Neural progenitor cell (in vitro differentiated cells): ENCODE data around the gene CCL16. TPM values are rescaled to one million over a fixed set of nuclear protein-coding genes. Genes with fewer than 3 reads are reported as not detected.
A peak's percentile ranks its signal among the peaks of the same experiment; 100 is the strongest.

Source experiments
- DNase-seq: peaks from one replicate; pipeline ENCODE4 v3.0.0-alpha.2; 2016; ENCODE audit warnings: low spot score
- H2AFZ ChIP-seq: fragments of 200-600 bp; sonication (generic); replicated peaks from 2 replicates; pipeline ENCODE4 v1.6.1; 2016; ENCODE audit warnings: antibody characterized with exemption
- H3F3A ChIP-seq: fragments of 200-600 bp; sonication (generic); 2 replicates; pipeline ENCODE4 v1.6.1; 2016; ENCODE audit warnings: antibody characterized with exemption, low read depth
- H3K27ac ChIP-seq: fragments of 200-600 bp; sonication (generic); 2 replicates; pipeline ENCODE4 v1.5.1; 2016; ENCODE audit warnings: mild to moderate bottlenecking
- H3K27me3 ChIP-seq: fragments of 200-600 bp; sonication (generic); 2 replicates; pipeline ENCODE4 v1.6.1; 2016; ENCODE audit warnings: mild to moderate bottlenecking, moderate library complexity
- H3K36me3 ChIP-seq: fragments of 200-600 bp; sonication (generic); 2 replicates; pipeline ENCODE4 v1.5.1; 2016
- H3K4me1 ChIP-seq: fragments of 200-600 bp; sonication (generic); 2 replicates; pipeline ENCODE4 v1.6.1; 2016; ENCODE audit warnings: mixed run types
- H3K4me2 ChIP-seq: fragments of 200-600 bp; sonication (generic); 2 replicates; pipeline ENCODE4 v1.6.1; 2016
- H3K4me3 ChIP-seq: fragments of 200-600 bp; sonication (generic); 2 replicates; pipeline ENCODE4 v1.5.1; 2016
- H3K79me2 ChIP-seq: fragments of 200-600 bp; sonication (generic); 2 replicates; pipeline ENCODE4 v1.6.1; 2016; ENCODE audit warnings: low read depth
- H3K9ac ChIP-seq: fragments of 200-600 bp; sonication (generic); 2 replicates; pipeline ENCODE4 v1.6.1; 2016
- H3K9me3 ChIP-seq: fragments of 200-600 bp; sonication (generic); 2 replicates; pipeline ENCODE4 v1.5.1; 2016; ENCODE audit warnings: low read depth
- H4K20me1 ChIP-seq: fragments of 200-600 bp; sonication (generic); 2 replicates; pipeline ENCODE4 v1.6.1; 2016; ENCODE audit warnings: low read depth
- H3K27ac Mint-ChIP-seq: 3 replicates; pipeline ENCODE4 v1.8.0; 2021; ENCODE audit warnings: mixed read lengths
- H3K27me3 Mint-ChIP-seq: 2 replicates; pipeline ENCODE4 v1.8.0; 2022; ENCODE audit warnings: low read depth, mild to moderate bottlenecking, inconsistent platforms, moderate library complexity, mixed read lengths; ENCODE audit not compliant: insufficient read depth
- H3K36me3 Mint-ChIP-seq: 3 replicates; pipeline ENCODE4 v1.8.0; 2021; ENCODE audit warnings: mixed read lengths
- H3K4me1 Mint-ChIP-seq: 3 replicates; pipeline ENCODE4 v1.8.0; 2021; ENCODE audit warnings: mixed read lengths
- H3K4me3 Mint-ChIP-seq: 3 replicates; pipeline ENCODE4 v1.8.0; 2021; ENCODE audit warnings: mild to moderate bottlenecking, moderate library complexity, mixed read lengths
- H3K9me3 Mint-ChIP-seq: 3 replicates; pipeline ENCODE4 v1.8.0; 2020; ENCODE audit warnings: mixed read lengths
- CTCF ChIP-seq: fragments of 200-600 bp; sonication (generic); IDR thresholded peaks from 2 replicates; pipeline ENCODE4 v1.5.1; 2017; ENCODE audit warnings: antibody characterized with exemption, mild to moderate bottlenecking
- EZH2 ChIP-seq: fragments of 200-600 bp; sonication (generic); IDR thresholded peaks from 2 replicates; pipeline ENCODE4 v1.6.1; 2017; ENCODE audit warnings: antibody characterized with exemption, mild to moderate bottlenecking, moderate library complexity
- EZH2phosphoT487 ChIP-seq: fragments of 200-600 bp; sonication (generic); IDR thresholded peaks from 2 replicates; pipeline ENCODE4 v1.6.1; 2017; ENCODE audit warnings: antibody characterized with exemption
- total RNA-seq: library from RNA; depleted of rRNA; stranded (reverse); fragments of >200 nt; gene quantifications from 2 replicates; pipeline ENCODE4 v1.2.3, GENCODE V29; 2015; ENCODE audit warnings: low replicate concordance

CCL16 gene
- total RNA-seq, 1 donor from 2014 or later: not detected

- H3K4me2 ChIP-seq: no peak overlapping the region
- H2AFZ ChIP-seq: no peak overlapping the region
- H3K4me3 ChIP-seq: no peak overlapping the region
- no peak for DNase-seq
- no peaks in the 10 kb centered on the region for H3K9me3 ChIP-seq
- H3K36me3 Mint-ChIP-seq: no peaks in the 10 kb centered on the region
- TF ChIP-seq EZH2: no peak
- no peaks in the 10 kb centered on the region for H3K36me3 ChIP-seq
- H3K9me3 Mint-ChIP-seq: no peaks in the 10 kb centered on the region
- H3K27me3 ChIP-seq: no peaks in the 10 kb centered on the region
- no peak overlapping the region for H3K9ac ChIP-seq
- H3K4me1 ChIP-seq: no peaks in the 10 kb centered on the region
- H4K20me1 ChIP-seq: no peaks in the 10 kb centered on the region
- H3K27me3 Mint-ChIP-seq: no peaks in the 10 kb centered on the region
- no peak overlapping the region for H3K4me3 Mint-ChIP-seq
- H3K79me2 ChIP-seq: no peaks in the 10 kb centered on the region
- H3K27ac ChIP-seq: no peak overlapping the region
- no peak overlapping the region for H3K27ac Mint-ChIP-seq
- no peaks in the 10 kb centered on the region for H3F3A ChIP-seq
- H3K4me1 Mint-ChIP-seq: peaks cover 2% of the 10 kb centered on the region
Observed at GRCh38 chr17:35972066-35972465, 9.2 kb downstream of the CCL16 start.

- TF ChIP-seq CTCF (peak; percentile 80), EZH2phosphoT487 (no peak)
- peak; percentile 89 for DNase-seq
- no peak overlapping the region for H3K27ac Mint-ChIP-seq
- Histone ChIP-seq H3K9me3 (no peaks in the 10 kb centered on the region), H3K4me1 (no peaks in the 10 kb centered on the region), H3K27me3 (no peaks in the 10 kb centered on the region), H3K9ac (no peak overlapping the region), H3F3A (no peaks in the 10 kb centered on the region), H3K27ac (no peak overlapping the region), H3K36me3 (no peaks in the 10 kb centered on the region), H2AFZ (peak overlapping the region; percentile 81), H3K79me2 (no peaks in the 10 kb centered on the region), H4K20me1 (no peaks in the 10 kb centered on the region), H3K4me3 (no peak overlapping the region), H3K4me2 (no peak overlapping the region)
- H3K27me3 Mint-ChIP-seq: no peaks in the 10 kb centered on the region
- H3K4me1 Mint-ChIP-seq: peaks cover 2% of the 10 kb centered on the region
- H3K9me3 Mint-ChIP-seq: no peaks in the 10 kb centered on the region
- no peaks in the 10 kb centered on the region for H3K36me3 Mint-ChIP-seq
- no peak overlapping the region for H3K4me3 Mint-ChIP-seq
Observed at GRCh38 chr17:35969558-35970380, 11.5 kb downstream of the CCL16 start.

DNA sequence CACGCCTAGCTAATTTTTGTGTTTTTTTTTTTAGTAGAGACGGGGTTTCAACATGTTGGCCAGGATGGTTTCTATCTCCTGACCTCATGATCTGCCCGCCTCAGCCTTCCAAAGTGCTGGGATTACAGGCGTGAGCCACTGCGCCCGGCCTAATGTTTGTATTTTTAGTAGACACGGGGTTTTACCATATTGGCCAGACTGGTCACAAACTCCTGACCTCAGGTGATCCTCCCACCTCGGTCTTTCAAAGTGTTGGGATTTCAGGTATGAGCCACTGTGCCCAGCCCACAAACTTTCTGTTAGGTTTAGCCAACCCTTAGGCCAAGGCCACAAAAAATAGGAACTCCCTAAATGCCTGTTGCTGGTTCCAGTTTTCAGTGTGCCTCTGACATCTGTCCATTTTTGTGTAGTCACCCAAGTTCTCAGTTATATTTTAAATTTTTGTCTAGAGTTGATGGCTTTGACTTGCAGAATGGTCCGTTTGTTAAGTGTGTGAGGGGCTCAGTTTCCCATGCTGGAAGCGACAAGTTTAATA is 12.7 kb downstream of the CCL16 start:
- Mint-ChIP-seq H3K4me3 (no peak overlapping the region), H3K4me1 (peaks cover 2% of the 10 kb centered on the region), H3K36me3 (no peaks in the 10 kb centered on the region), H3K27ac (no peak overlapping the region), H3K27me3 (no peaks in the 10 kb centered on the region), H3K9me3 (no peaks in the 10 kb centered on the region)
- Histone ChIP-seq H3K4me2 (no peak overlapping the region), H3K9me3 (no peaks in the 10 kb centered on the region), H3F3A (no peaks in the 10 kb centered on the region), H3K4me1 (no peaks in the 10 kb centered on the region), H2AFZ (no peak overlapping the region), H3K4me3 (no peak overlapping the region), H3K27ac (no peak overlapping the region), H4K20me1 (no peaks in the 10 kb centered on the region), H3K27me3 (no peaks in the 10 kb centered on the region), H3K9ac (no peak overlapping the region), H3K36me3 (no peaks in the 10 kb centered on the region), H3K79me2 (no peaks in the 10 kb centered on the region)
- DNase-seq: no peak
- TF ChIP-seq CTCF (no peak), EZH2 (no peak), EZH2phosphoT487 (no peak)

GRCh38 chr17:35965272-35965671 is 16.0 kb downstream of the CCL16 start:
- Histone ChIP-seq H3F3A (no peaks in the 10 kb centered on the region), H3K27me3 (no peaks in the 10 kb centered on the region), H3K27ac (no peak overlapping the region), H3K9me3 (no peaks in the 10 kb centered on the region), H2AFZ (no peak overlapping the region), H3K4me3 (no peak overlapping the region), H3K79me2 (no peaks in the 10 kb centered on the region), H3K36me3 (no peaks in the 10 kb centered on the region), H3K9ac (no peak overlapping the region), H3K4me2 (no peak overlapping the region), H3K4me1 (no peaks in the 10 kb centered on the region), H4K20me1 (no peaks in the 10 kb centered on the region)
- no peak for TF ChIP-seq EZH2phosphoT487
- no peak for TF ChIP-seq CTCF
- no peak for TF ChIP-seq EZH2
- Mint-ChIP-seq H3K36me3 (no peaks in the 10 kb centered on the region), H3K9me3 (no peaks in the 10 kb centered on the region), H3K27ac (no peak overlapping the region), H3K4me3 (no peak overlapping the region), H3K4me1 (peaks cover 2% of the 10 kb centered on the region), H3K27me3 (no peaks in the 10 kb centered on the region)
- DNase-seq: no peak
